ENCODE measurements around the gene TMEM267. TPM values are rescaled to one million over a fixed set of nuclear protein-coding genes. Genes with fewer than 3 reads are reported as not detected.

Gene TMEM267
- total and polyA plus RNA-seq, 2 of the 4 experiments (the other 2 are of a cell fraction): 9.2 to 12.0 TPM

DNA sequence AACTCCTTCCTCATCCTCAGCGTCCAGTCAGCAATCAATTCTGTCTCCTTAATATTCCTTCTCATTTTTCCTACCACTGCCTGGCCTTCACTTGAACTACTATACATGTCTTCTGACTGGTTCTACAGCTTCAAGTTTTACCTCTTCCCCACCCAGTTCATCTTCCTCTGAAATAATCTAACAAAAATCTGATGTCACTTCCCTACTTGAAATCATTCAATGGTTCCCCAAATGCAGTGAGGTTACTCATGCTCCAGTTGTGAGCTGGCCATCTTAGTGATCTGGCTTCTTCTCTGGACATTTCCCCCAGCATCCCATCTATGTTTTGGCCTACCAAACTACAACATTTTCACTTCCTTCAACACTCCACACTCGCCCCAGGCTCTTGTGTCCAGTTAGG is 14.9 kb upstream of the TMEM267 start:
- H3K9ac ChIP-seq (ENCODE audit: low read depth, low read length): no peak overlapping the region
- dilution Hi-C loops (cut with HindIII; ENCODE audit: low sequenced_read_pairs, unreplicated experiment): no loop called here
- no TSS peak for BruUV-seq (replicated peaks)
- intact Hi-C loops (cut with micrococcal nuclease): no loop called here
- H3K4ac ChIP-seq (ENCODE audit: low read depth, low read length): no peak overlapping the region
- no peak overlapping the region for H2BK120ac ChIP-seq (ENCODE audit: low read depth, low read length)
- H2AFZ ChIP-seq (replicated peaks; ENCODE audit: low read length, poor library complexity): no peak overlapping the region
- no peaks in the 10 kb centered on the region for H3K36me3 ChIP-seq (ENCODE audit: control insufficient read depth, insufficient read depth, low read length)
- H3K79me1 ChIP-seq (ENCODE audit: low read depth in 1 of 2, low read length in 2 of 2): no peaks in the 10 kb centered on the region; a peak in 1 of 4 replicates
- no peak overlapping the region for H2BK20ac ChIP-seq (ENCODE audit: low read depth, low read length)
- in situ Hi-C loops (cut with MboI; ENCODE audit: low sequenced_read_pairs): loop anchor here (25.0 kb wide), 1 partner anchor 586 kb away; no protein-coding TSS in a partner anchor
- no peaks in the 10 kb centered on the region for H3K9me3 ChIP-seq (ENCODE audit: control insufficient read depth, insufficient read depth, low read length)
- ATAC-seq (ENCODE audit: low read depth) (no peak), DNase-seq (no peak)
- no peak overlapping the region for H4K8ac ChIP-seq (ENCODE audit: low read depth in 2 of 2, low read length in 2 of 2)
- no peaks in the 10 kb centered on the region for H4K20me1 ChIP-seq (ENCODE audit: insufficient read depth, low read length)
- no peak overlapping the region for H3K27ac ChIP-seq (ENCODE audit: insufficient read depth, low read length)
- TF ChIP-seq, protein P1, sequence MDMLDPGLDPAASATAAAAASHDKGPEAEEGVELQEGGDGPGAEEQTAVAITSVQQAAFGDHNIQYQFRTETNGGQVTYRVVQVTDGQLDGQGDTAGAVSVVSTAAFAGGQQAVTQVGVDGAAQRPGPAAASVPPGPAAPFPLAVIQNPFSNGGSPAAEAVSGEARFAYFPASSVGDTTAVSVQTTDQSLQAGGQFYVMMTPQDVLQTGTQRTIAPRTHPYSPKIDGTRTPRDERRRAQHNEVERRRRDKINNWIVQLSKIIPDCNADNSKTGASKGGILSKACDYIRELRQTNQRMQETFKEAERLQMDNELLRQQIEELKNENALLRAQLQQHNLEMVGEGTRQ (IDR thresholded peaks at IDR 0.05; ENCODE audit: low read depth, low read length): no peak
- TF ChIP-seq FOS (IDR thresholded peaks at IDR 0.05; ENCODE audit: low read depth, low read length): no peak
- no peak for TF ChIP-seq ELK1 (IDR thresholded peaks at IDR 0.05; ENCODE audit: borderline replicate concordance, low read depth, low read length)
- TF ChIP-seq CTCF (conservative IDR thresholded peaks at IDR 0.05; ENCODE audit: low read depth, low read length): no peak
- H3K27me3 ChIP-seq (ENCODE audit: control insufficient read depth, insufficient read depth, low read length): no peaks in the 10 kb centered on the region
- 92% methylated on average over 1 of the region's 2 CpGs; no CpG with 5 or more reads in 1 of the 2 experiments for WGBS, 2 experiments (ENCODE audit: extremely low coverage in 2 of 2, insufficient read length in 1 of 2)
- H3K9me1 ChIP-seq (ENCODE audit: insufficient read depth, low read length): no peaks in the 10 kb centered on the region; the same call in 1 of the 2 replicates
- no peak overlapping the region for H2AK5ac ChIP-seq (ENCODE audit: low read depth, low read length)
- H3K4me1 ChIP-seq (ENCODE audit: control insufficient read depth, insufficient read depth, low read length): no peaks in the 10 kb centered on the region
- no peak overlapping the region for H3K56ac ChIP-seq (ENCODE audit: extremely low read depth, insufficient read depth, low read length)
- H3K23ac ChIP-seq (ENCODE audit: low read depth, low read length): no peak overlapping the region
- no peak overlapping the region for H3K4me3 ChIP-seq (ENCODE audit: insufficient read depth, low read depth, low read length)
- ChIA-PET POLR2A (ENCODE audit: unreplicated experiment) (no interaction called here), CTCF (interaction anchor here (1.5 kb wide), 1 partner anchor 14 kb away, joined by 7 read pairs; the partner anchor contains the start of gene TMEM267)
- no peak overlapping the region for H3K14ac ChIP-seq (replicated peaks; ENCODE audit: low read depth, low read length)
- no peak overlapping the region for H4K91ac ChIP-seq (ENCODE audit: insufficient read depth, low read depth, low read length)
- H4K5ac ChIP-seq (ENCODE audit: low read depth, low read length): no peak overlapping the region
- no peak overlapping the region for H3K18ac ChIP-seq (ENCODE audit: low read depth, low read length)
- H3K4me2 ChIP-seq (ENCODE audit: low read depth, low read length): no peak overlapping the region
- no peak overlapping the region for H2AK9ac ChIP-seq (replicated peaks; ENCODE audit: low read depth, low read length, poor library complexity)
- H2BK15ac ChIP-seq (ENCODE audit: low read depth, low read length): no peak overlapping the region
- H2BK5ac ChIP-seq (ENCODE audit: low read depth, low read length, poor library complexity, severe bottlenecking): no peak overlapping the region

Data from IMR-90 (cell line).